Activated CD4-positive, alpha-beta T cell treated with anti-CD3 and anti-CD28 coated beads, Interleukin-2, Interleukin-4, amounts not matched to agents 100 ng/mL and 50 ng/mL, durations not matched to agents 16 hours and 8 hours (primary cell): ENCODE results near the gene UBR4.
"Not testable (repeated sequence)": the region's sequence is repeated elsewhere in the genome, so short reads cannot be mapped to it uniquely, and the experiment has no call there.

ENCODE experiments used
- DNase-seq: peaks from one replicate; pipeline ENCODE4 v3.0.0-alpha.2; 2020; ENCODE audit warnings: low spot score

The UBR4 gene

DNA sequence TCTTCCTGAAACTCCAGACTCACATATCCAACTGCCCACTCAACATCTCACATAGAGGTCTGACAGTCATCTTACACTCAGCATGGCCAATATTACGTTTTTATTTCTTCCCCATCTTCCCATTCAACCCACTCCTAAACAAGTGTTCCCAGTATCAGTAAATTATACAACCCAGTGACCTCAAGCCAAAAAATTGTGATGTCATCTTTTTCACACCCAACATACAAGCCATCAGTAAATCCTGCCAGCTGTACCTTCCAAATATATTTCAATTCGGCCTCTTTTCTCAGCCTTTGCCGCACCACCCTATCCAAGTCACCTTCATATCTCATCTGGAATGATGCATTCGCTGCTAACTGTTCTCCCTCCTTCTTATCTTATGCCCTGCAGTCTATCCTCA lies 19.6 kb downstream of the UBR4 start:
- DNase-seq: no peak

DNA sequence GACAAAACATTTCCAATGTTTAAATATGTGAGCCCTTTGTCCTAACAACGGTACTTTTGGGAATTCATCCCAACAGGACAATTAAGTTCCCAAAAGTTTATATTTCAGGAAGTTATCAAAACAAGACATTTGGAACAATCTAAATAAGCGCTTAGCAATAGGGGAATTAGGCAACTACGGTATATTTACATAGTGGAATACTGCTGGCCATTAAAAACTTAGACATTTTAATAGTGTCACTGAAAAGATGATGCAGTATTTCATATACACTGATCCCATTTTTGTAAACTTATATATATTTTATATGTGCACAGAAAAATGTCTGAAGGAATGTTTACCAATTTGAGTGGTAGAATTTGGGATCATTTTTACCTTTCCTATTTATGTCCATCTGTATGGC lies 20.8 kb downstream of the UBR4 start:
- no peak for DNase-seq

DNA sequence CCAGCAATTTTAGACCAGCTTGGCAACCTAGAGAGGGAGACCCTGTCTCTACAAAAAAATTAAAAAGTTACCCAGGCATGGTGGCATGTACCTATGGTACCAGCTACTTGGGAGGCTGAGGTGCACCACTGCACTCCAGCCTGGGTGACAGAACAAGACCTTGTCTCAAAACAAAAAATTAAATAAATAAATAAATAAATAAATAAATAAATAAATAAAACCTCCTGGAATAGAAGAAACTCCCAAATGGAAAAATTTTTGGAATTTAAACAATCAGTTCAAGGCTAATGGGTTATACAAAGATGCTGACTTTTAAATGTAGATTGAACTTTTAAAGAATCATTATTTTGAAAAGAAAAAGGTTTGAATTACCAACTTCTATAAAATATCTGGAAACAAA lies 22.2 kb downstream of the UBR4 start:
- DNase-seq: no peak

DNA sequence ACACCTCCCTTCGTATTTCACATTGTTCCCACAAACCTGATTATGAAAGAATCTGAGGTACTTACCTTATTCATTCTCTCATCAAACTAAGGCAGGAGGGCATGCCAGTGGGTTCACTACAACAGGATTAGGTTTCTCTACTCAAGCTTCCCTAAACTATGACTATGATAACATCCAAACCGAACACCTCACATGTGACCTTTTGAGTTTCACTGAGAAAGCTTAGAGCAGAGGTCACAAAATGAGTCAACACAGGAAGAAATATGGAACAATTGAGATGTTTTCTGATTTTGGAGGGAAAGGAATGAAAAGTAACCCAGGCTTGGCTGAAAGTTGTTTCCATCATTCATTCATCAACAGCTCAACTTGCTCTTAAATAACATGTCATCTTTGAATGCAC lies 24.1 kb downstream of the UBR4 start:
- peak; percentile 48 for DNase-seq

DNA sequence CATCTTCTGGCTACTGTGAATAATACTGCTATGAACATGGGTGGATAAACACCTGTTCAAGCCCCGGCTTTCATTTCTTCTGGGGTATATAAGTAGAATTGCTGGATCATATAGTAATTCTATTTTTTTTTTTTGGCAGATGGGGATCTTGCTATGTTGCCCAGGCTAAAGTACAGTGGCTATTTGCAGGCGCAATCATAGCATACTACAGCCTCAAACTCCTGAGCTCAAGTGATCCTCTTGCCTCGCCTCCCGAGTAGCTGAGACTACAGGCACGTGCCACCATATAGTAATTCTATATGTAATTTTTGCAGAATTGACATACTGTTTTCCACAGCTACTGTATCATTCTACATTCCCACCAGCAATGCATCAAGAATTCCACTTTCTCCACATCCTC lies 27.8 kb downstream of the UBR4 start:
- DNase-seq: no peak

DNA sequence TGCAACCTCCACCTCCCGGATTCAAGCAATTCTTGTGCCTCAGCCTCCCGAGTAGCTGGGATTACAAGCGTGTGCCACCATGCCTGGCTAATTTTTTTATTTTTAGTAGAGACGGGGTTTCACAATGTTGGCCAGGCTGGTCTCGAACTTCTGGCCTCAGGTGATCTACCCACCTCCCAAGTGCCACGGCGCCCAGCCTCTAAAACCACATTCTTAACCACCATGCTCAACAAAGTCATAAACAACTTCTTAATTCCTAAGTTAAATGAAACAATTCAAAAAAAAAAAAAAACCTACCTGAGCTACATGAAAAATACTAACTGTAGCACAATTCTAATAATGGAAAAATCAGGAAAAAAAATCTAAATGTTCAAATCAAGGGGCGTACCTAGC lies 29.8 kb downstream of the UBR4 start:
- not testable (repeated sequence) for DNase-seq

DNA sequence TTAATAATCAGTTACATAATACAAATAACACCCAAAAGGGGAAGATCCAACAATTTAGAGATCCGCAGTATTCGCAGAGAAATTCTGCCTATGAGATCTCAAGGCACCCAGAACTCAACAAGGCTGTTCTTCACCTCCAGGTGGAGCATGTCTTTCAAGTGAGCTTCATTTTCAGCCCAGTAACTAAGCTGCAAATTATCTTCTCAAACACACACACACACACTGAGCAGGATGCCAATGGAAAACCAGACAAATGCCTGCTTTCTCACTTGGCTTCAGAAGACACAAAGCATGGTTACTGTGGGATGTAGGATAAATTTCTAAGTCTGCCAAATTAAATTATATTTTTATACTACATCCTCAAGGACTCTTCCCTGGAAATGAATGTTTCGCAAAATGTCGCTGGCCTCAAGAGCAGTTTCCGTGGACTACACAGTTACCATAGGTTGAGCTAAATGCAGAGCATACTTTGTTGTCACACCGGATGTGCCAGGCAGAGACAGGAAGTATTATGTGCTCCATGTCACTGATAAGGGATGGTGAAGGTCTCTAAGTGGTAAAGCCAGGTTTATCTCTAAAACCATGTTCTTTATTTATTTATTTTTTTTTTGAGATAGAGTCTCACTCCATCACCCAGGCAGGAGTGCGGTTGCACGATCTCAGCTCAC lies 30.3 kb downstream of the UBR4 start:
- DNase-seq: peak; percentile 43

DNA sequence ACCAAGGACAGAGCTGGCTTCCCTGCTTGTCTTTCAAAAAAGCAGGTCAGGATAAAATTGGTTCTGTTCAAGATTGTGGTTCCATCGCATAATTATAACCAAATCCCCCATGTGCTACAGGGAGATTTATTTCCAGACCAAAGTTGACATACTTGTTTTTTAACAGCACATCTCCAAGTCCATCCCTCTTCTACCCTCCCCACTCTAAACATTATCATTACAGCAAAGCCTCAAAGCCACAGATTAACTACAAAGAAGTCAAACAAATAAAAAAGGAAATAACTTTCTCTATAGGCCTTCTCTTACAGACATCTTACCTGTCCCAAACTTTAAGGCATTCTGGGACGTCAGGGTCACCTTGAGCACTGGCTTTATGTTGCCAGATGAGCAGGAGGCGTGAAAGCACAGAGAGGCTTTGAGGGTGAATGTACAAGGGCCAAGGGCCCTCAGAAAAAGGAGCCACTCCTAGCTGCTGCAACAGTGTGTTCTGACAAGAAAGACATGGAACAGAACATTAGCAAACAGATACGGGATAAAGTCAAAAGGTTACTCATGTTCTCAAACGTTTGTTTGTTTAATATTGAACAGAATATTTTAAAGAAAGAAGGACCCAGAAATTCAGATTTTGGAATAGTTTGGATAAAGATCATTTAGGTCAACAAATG lies 31.2 kb downstream of the UBR4 start:
- no peak for DNase-seq

DNA sequence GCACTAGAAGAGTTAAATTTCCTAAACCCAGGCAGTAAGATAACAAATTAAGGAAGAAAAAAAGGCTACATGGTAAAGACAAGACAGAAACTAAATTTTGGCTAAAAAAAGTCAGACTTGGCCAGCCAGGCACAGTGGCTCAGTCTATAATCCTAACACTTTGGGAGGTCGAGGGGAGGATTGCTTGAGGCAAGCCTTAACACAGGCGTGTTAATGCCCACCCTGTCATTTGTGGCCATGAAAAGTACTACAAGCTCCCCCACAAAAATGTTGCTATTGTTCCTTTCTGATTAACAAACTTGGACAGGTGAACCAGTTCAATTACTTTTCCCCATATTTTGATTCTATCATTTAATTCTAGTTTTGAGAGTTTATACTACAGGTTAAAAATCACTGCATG lies 32.3 kb downstream of the UBR4 start:
- no peak for DNase-seq

DNA sequence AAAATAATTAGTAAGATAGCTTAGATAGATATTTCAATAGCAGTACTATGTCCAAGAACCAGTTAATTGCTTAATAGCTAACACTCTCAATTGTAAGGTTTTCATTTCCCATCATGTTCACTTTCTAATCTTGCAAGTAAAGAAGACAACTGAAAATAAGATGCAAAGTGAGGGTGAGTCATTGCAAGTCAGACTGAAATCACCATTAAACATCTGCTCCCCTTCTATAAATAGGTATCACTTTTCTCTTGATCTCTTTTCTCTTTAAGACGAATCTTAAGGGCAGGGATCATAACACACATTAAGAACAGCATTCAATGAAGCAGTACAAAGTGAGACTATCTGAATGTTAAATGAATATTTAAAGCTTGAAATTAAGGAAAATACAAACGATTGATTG lies 40.4 kb downstream of the UBR4 start:
- peak; percentile 34 for DNase-seq

DNA sequence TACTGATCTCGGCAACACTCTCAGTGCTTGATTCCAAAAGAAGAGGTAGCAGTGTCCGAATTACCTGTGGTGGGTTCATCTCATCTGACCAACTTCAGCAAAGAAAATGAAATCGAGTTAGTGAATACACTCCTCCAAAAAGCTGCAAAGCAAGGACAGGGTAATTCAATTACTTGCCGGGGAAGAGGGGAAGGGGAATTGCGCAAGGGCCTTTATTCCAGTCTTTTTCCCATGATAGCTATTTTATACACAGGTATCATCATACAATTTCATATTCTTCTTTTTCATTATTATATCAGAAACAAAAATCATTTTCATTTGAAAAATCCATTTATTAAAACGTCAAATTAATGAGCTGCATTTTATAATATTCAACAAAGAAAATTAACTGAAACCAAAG lies 42.9 kb downstream of the UBR4 start:
- no peak for DNase-seq

DNA sequence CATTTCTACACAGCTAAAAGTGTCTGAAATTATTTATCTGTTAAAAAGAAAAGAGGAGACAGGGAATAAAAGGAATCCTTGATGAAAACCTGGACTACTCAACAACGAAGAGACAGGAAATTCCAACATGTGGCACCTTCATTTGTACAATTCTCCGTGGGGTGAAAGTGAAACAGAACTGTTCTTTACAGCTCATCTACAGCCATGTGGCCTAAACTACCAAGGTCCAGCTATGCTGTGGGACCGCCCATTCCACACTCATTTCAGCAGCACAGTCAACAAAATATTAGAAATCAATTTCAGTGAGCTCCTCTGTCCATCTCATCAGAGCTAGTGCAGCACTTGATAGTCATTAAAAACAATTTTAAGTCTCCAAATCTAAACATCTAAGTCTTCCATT lies 44.0 kb downstream of the UBR4 start:
- no peak for DNase-seq

DNA sequence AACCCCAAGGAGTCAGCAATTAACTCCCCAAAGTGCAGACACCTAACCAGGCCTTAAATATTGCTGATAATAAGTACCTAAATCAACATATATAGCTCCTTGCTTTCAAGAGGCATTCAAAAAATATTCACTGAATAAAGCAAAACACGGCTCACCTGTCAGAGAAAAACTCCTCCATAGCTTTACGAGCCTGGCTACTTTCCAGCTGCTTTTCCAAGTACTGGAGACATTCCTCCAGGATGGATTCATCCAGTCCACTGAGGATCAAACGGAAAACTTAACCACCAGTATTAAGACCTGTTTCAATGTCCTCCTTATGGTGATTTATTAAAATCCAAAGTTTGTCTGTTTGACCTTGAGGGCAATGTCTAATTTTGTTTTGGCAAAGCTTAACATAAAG lies 44.6 kb downstream of the UBR4 start:
- no peak for DNase-seq

DNA sequence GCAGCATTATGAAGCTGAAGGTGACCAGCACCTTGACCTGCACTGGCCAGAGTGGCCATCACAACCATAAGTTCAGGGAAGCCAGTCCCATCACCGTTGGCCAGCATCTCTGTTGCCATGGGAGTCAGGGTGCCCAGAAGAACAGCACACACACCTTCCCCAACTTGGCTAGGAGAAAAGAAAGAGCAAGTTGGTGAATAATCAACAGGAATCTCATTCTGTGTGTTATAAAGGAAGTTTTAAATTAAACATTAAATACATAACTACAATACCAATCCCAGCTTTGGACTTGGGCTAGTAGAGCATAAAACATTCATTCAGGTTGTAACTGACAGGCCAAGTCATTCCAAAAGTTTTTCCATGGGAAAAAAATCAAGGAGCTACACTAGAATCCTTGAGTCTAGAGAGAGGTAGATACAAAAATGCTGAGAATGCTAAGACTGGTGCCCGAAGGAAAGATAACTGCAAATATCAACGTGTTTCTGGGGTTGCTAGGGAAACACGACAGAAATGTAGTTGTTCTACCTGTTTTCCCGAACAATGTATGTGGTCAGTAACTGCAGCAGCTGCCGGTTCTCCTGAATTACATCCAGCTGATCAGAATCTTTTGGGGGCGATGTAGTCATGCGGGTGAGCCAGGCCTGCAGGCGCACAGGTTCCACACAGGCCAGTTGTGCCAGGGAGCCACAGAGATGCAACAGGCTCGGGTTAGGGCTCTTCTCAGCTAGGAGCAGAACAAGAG lies 45.6 kb downstream of the UBR4 start:
- no peak for DNase-seq

DNA sequence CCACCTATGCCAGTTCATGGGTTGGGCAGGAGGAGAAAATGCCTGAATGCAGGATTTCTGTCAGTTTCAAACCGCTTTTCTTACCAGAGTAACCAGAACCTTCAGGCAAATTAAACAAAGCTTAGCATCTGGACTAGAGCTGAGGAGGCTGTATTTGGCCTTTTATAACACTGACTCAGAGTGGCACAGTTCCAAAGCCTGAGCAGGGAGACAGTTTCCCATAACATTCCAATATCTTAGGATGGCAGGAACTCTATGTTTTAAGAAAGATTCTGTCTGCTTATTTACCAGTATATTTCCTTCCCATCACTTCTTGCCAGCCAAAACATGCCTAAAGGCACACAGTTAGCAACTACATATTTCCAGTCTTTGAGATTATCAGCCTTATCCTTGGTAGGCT lies 46.8 kb downstream of the UBR4 start:
- DNase-seq: no peak

DNA sequence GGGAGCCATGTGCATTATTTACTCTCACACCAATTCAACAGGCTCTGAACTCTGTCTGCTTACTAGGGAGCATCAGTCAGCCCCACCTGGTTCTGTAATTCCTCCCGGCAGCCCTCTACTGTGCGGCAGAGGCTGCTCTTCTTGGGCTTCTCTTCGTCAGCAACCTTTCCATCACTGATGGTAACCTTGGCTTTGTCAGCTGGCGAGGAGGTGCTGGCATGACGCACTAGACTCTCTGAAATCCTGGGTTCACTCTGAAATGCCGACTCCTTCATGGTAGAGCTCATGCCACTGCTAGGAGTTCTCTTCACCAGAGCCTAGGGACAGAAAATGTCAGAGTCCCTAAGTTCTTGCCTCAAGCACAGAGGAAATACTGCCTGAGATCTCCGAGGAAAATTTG lies 49.2 kb downstream of the UBR4 start:
- DNase-seq: no peak

DNA sequence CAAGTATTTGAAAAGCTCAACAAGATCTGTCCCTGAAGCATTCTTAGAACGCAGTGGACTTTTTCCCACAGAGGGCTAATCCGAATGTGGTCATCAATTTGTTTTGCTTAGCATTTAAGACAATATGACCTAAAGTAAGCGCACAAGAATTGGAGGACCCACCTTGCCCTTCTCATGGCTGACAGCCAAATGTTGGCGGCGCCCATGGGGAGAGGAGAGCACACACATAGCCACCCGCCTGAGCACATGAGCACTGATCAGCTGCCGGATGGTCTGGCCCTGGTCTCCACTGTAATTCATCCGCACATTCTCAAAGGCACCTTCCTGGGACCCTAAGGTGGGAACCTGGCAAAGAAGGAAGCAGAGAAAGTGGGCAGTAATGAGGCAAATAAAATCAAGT lies 52.4 kb downstream of the UBR4 start:
- no peak for DNase-seq

DNA sequence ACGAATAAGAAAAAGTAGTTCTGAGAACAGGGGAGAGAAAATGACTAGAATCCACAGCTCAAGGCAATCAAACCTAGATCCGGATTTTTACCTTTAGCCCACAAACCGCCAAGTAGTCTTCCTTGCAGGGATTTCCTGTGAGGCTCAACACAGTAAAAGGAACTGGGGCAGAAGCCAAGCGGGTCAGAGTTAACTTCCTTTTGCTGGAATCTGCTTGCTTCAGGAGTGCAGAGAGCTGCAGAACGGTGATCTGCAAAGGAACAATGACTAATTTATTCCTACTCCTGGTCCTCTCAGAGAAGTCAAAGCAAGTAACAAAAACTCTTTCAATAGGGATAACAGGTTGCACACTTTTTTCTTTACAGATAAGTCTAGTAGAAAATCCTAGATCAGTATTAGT lies 53.4 kb downstream of the UBR4 start:
- DNase-seq: no peak

DNA sequence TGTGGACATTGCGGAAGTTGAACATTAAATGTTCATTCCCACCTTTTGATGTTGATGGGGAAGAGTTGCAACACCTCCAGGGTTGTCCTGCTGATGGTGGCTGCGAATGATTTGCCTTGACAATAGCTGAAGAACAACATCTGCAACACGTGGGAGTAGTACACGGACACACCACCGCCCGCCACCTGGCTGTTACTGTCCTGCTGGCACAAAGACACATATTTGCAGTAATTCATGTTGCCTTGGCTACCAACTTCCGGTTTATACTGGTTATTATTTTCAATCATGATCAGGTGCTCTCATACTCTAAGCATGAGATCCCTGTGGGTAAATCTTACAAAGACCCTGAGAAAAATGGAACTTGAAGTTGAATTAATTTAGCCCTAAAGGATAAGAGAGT lies 55.2 kb downstream of the UBR4 start:
- no peak for DNase-seq

DNA sequence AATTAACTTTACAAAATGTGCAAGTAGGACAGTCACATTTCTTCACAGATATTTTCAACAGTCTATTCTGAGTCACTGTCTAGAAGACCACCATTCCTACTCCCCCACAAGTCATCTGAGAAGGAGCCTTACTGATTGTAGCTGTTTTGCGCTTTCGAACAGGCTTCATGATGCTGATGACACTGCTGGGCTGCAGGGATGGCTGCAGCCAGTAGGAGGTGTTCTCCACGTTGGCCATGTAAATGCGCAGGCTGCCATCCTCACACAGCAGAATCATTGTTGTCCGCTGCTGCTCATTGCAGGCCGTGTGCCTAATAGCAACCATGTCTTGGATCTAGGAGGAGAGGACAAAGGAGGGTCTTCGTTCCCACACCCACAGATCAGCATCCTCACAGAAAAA lies 56.9 kb downstream of the UBR4 start:
- DNase-seq: no peak

DNA sequence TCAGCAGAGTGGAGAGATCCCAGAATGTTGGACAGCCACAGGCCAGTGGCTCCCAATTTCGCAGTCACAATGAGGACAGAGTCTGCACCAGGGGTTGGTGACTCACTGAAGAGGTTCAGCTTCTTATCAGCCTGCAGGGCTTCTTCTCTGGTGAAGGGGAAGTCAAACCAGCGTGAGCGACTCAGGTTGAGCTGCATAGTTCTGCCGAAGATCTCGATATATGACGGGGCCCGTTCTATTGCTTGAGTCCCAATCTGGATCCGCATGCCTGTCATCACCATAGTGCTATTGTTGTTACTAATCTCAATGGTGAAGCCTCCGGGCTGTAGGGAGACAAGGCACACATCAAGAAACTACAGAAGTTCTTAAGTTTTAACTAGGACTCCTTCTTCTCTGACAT lies 58.5 kb downstream of the UBR4 start:
- DNase-seq: no peak

DNA sequence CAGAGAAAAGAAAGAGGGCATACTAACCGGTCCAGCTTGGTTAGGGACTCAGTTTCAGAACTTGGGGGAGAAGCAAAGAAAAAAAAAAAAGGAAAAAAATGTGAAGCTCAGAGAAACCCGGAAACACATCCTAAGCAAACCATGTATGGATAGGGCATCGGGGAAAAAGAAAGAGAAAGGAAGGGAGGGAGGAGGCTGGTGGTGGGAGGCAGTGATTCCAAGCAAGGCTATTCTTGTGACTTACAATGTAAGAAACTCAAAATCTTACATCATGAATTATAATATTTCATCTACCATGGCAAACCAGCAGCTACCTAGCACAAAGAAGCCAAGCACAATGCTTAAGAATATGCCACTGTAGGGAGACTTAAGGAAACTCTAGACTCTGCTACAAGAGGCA lies 60.3 kb downstream of the UBR4 start:
- no peak for DNase-seq

DNA sequence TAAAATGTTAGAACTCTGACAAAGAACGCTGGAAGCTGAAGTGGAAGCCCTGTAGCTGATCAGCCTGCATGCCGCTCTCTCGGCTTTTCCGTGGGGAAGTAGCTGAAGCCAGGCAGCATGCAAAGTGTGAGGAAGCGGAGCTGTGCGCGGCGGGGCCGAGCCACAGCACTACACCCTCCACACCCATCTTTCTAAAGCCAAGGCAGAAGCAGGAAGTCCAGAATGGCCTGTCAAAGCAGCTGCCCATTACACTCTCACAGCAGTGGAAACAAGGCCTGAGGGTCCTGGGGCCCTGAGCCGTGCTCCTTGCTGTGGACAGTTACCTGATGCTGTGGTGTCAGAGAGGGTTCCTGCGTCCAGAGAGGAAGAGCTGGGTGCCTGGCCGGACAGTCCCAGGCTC lies 69.6 kb downstream of the UBR4 start:
- DNase-seq: no peak

DNA sequence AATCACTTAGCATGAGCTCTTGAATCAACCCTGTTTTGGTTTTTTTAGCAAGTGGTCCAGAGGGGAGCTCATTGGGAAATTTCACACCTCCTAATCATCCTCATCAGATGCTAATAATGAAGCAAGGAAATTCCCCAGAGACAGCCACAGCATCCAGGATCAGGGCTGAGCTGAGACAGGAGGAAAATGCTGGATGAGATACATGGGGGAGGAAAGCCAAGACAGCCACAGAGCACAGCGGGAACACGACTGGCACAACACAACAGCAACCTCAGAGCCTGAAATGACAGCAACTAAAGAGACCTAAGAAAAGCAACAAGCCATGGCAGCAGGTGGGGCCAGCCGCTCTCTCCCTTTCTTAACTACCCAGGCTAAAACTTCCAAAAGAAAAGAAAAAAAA lies 70.4 kb downstream of the UBR4 start:
- DNase-seq: no peak
